Pancreas (tissue), 10 donors: Measurements from ENCODE around the gene AOC3. TPM values are rescaled to one million over a fixed set of nuclear protein-coding genes. Genes with fewer than 3 reads are reported as not detected.

Experiments used
- ATAC-seq, 4 donors: fragments of 200-7000 bp; cut with Tn5 transposase; one replicate each; pipeline versions ENCODE4 v1.8.0 to v1.9.1; 2020; ENCODE audit warnings: mild to moderate bottlenecking in 4 of 4, moderate library complexity in 4 of 4
- DNase-seq, 6 donors: peaks; one replicate each; pipeline ENCODE4 v3.0.0-alpha.2; 2020
- FAIRE-seq: peaks from 2 replicates; lab custom pipeline; 2012; peaks lifted over from hg19 to GRCh38; lab: Jason Lieb, UNC
- H3K27ac ChIP-seq, 4 donors: fragments of 200-600 bp; sonication (generic); 1 replicate in 3 of 4; 2 replicates in 1 of 4; pipeline versions ENCODE4 v1.5.0 to v1.8.0; 2020
- H3K27me3 ChIP-seq, 4 donors: fragments of 200-600 bp; one replicate each; pipeline ENCODE4 v1.8.0; 2021
- H3K36me3 ChIP-seq, 3 donors: fragments of 200-600 bp; sonication (generic) in 1 of 3; one replicate each; pipeline versions ENCODE4 v1.5.0 to v1.8.0; 2020 to 2021
- H3K4me1 ChIP-seq, 3 donors: fragments of 200-600 bp; one replicate each; pipeline ENCODE4 v1.8.0; 2021
- H3K4me3 ChIP-seq, 4 donors: fragments of 200-600 bp; sonication (generic) in 2 of 4; one replicate each; pipeline versions ENCODE4 v1.5.0 to v1.8.0; 2020 to 2021
- H3K9me3 ChIP-seq, 4 donors: fragments of 200-600 bp; one replicate each; pipeline ENCODE4 v1.8.0; 2021
- WGBS, 2 donors: extraction: QIAGEN DNeasy Blood & Tissue Kit; methylation state at CpG; one replicate each; pipeline ENCODE4 v1.1.7; 2013; 5-methylcytosine and 5-hydroxymethylcytosine counted together
- intact Hi-C, 3 donors: fragments of 100-400 bp; cut with DNase I; formaldehyde crosslinking; loops; one replicate each; pipeline versions ENCODE4 v1.11.1 to v1.14.2; 2022
- microRNA-seq, 2 donors: library from miRNA; unstranded; fragments of <30 nt; microRNA quantifications; one replicate each; pipeline versions ENCODE4 to v1.1.0, GENCODE V29; 2019 to 2020
- polyA plus RNA-seq, 2 donors: library from polyadenylated mRNA; stranded (reverse); fragments of 200-250 nt; gene quantifications; one replicate each; pipeline ENCODE4 v1.2.3, GENCODE V29; 2013
- total RNA-seq, 6 donors: library from RNA; stranded (reverse); fragmentation: NEBNext Ultra II Directional in 4 of 6; extraction: Animal tissue kit (Norgen Biotek cat#: 25700) in 4 of 6; gene quantifications; one replicate each; pipeline versions ENCODE4 v1.2.1 to v1.2.4, GENCODE V29; 2021 to 2023
- TF ChIP-seq, protein P1 (sequence below), 4 donors: fragments of 200-600 bp; sonication (generic) in 3 of 4; IDR thresholded peaks; one replicate each; pipeline versions ENCODE4 v1.5.0 to v1.8.0; 2021; ENCODE audit warnings: antibody characterized with exemption in 4 of 4
- donor health status: healthy with polysubstance abuse.
- donor health status: DM: no; HTN: no; CAD: no; lungs with moderate emphysema.
- donor health status: DM: no; HTN: no; CAD: no.
- donor health status: control.
- donor health status: control.
- donor health status: Bipolar disorder and iron deficiency.
- donor health status: DM: yes; HTN: yes; CAD: no.
- donor health status: DM: no; HTN: no; CAD: no.
- donor health status: DM: no; HTN: no; CAD: no.
- donor health status: DM: yes; HTN: yes; CAD: no.

Gene AOC3
- total and polyA plus RNA-seq, 8 donors = 1.9 to 11.3 (median 7.4) TPM

- no peak overlapping the region for H3K4me3 ChIP-seq
- 78 to 88% methylated on average over 8 of the region's 8 CpGs for WGBS, 2 donors
- peaks cover 4 to 6% (median 4%) of the 10 kb centered on the region in 3 donors for H3K4me1 ChIP-seq
- intact Hi-C loops = no loop called here
- no peak for FAIRE-seq
- no peak for DNase-seq
- no peaks in the 10 kb centered on the region for H3K27me3 ChIP-seq
- H3K9me3 ChIP-seq = no peaks in the 10 kb centered on the region
- no peak for ATAC-seq
- TF ChIP-seq, protein P1, sequence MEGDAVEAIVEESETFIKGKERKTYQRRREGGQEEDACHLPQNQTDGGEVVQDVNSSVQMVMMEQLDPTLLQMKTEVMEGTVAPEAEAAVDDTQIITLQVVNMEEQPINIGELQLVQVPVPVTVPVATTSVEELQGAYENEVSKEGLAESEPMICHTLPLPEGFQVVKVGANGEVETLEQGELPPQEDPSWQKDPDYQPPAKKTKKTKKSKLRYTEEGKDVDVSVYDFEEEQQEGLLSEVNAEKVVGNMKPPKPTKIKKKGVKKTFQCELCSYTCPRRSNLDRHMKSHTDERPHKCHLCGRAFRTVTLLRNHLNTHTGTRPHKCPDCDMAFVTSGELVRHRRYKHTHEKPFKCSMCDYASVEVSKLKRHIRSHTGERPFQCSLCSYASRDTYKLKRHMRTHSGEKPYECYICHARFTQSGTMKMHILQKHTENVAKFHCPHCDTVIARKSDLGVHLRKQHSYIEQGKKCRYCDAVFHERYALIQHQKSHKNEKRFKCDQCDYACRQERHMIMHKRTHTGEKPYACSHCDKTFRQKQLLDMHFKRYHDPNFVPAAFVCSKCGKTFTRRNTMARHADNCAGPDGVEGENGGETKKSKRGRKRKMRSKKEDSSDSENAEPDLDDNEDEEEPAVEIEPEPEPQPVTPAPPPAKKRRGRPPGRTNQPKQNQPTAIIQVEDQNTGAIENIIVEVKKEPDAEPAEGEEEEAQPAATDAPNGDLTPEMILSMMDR (IDR thresholded peaks at IDR 0.05) = no peak
- no peak overlapping the region for H3K27ac ChIP-seq
- no peaks in the 10 kb centered on the region for H3K36me3 ChIP-seq
Measured at GRCh38 chr17:42906772-42907446, 55.9 kb downstream of the AOC3 start.

Small RNAs within 50 kb of the gene (microRNA-seq; reads per million reads assigned to microRNA genes)
- gene MIR6781 = 0 reads per million in 2 donors

Other genes with a start within 250 kb of the AOC3 start
- gene RETREG3, start 241.8 kb upstream of the AOC3 start, total RNA-seq = 10 to 100 TPM; 39.3 to 78.0 (median 47.0) TPM
- 10 to 100 TPM; 28.8 to 35.5 TPM for gene RETREG3, start 241.8 kb upstream of the AOC3 start, polyA plus RNA-seq
- gene TUBG1, start 241.5 kb upstream of the AOC3 start, total RNA-seq = 10 to 100 TPM; 10.5 to 79.9 (median 22.2) TPM
- 10 to 100 TPM; 23.5 to 29.1 TPM for gene TUBG1, start 241.5 kb upstream of the AOC3 start, polyA plus RNA-seq
- 10 to 100 TPM; 10.9 to 43.4 (median 19.8) TPM for gene TUBG2, start 191.9 kb upstream of the AOC3 start, total RNA-seq
- 10 to 100 TPM; 48.2 to 90.5 TPM for gene TUBG2, start 191.9 kb upstream of the AOC3 start, polyA plus RNA-seq
- 10 to 100 TPM; 24.7 to 90.6 (median 33.3) TPM for gene PLEKHH3, start 174.2 kb upstream of the AOC3 start, total RNA-seq
- 100 to 1,000 TPM; 148 to 215 TPM for gene PLEKHH3, start 174.2 kb upstream of the AOC3 start, polyA plus RNA-seq
- gene CCR10, start 169.4 kb upstream of the AOC3 start, total RNA-seq = 1 to 10 TPM in 1 of 6 donors, under 1 TPM in 5; 0.09 to 1.0 (median 0.49) TPM
- 1 to 10 TPM in 1 of 2 donors, under 1 TPM in 1; 0.91 to 1.1 TPM for gene CCR10, start 169.4 kb upstream of the AOC3 start, polyA plus RNA-seq
- gene CNTNAP1, start 168.7 kb upstream of the AOC3 start, total RNA-seq = 10 to 100 TPM in 1 of 6 donors, 1 to 10 TPM in 5; 3.1 to 10.4 (median 5.4) TPM
- 10 to 100 TPM in 1 of 2 donors, 1 to 10 TPM in 1; 8.1 to 20.0 TPM for gene CNTNAP1, start 168.7 kb upstream of the AOC3 start, polyA plus RNA-seq
- 10 to 100 TPM in 5 of 6 donors, 1 to 10 TPM in 1; 8.8 to 25.4 (median 14.6) TPM for gene EZH1, start 106.2 kb upstream of the AOC3 start, total RNA-seq
- gene EZH1, start 106.2 kb upstream of the AOC3 start, polyA plus RNA-seq = 10 to 100 TPM; 16.3 to 23.3 TPM
- gene RAMP2, start 90.0 kb upstream of the AOC3 start, total RNA-seq = 1 to 10 TPM; 2.4 to 9.2 (median 4.7) TPM
- gene RAMP2, start 90.0 kb upstream of the AOC3 start, polyA plus RNA-seq = 10 to 100 TPM; 15.9 to 26.5 TPM
- gene VPS25, start 77.8 kb upstream of the AOC3 start, total RNA-seq = 10 to 100 TPM; 18.1 to 30.7 (median 26.0) TPM
- gene VPS25, start 77.8 kb upstream of the AOC3 start, polyA plus RNA-seq = 10 to 100 TPM; 24.6 to 46.9 TPM
- under 1 TPM; 0.19 to 0.87 (median 0.51) TPM for gene WNK4, start 70.6 kb upstream of the AOC3 start, total RNA-seq
- 1 to 10 TPM; 1.1 to 4.7 TPM for gene WNK4, start 70.6 kb upstream of the AOC3 start, polyA plus RNA-seq
- 10 to 100 TPM; 48.1 to 73.6 (median 64.7) TPM for gene COA3, start 52.5 kb upstream of the AOC3 start, total RNA-seq
- gene COA3, start 52.5 kb upstream of the AOC3 start, polyA plus RNA-seq = 100 to 1,000 TPM; 107 to 130 TPM
- under 1 TPM; 0.13 to 0.78 (median 0.55) TPM for gene CNTD1, start 52.3 kb upstream of the AOC3 start, total RNA-seq
- gene CNTD1, start 52.3 kb upstream of the AOC3 start, polyA plus RNA-seq = under 1 TPM; 0.19 to 0.47 TPM
- gene BECN1, start 26.9 kb upstream of the AOC3 start, total RNA-seq = 10 to 100 TPM; 35.2 to 49.7 (median 44.6) TPM
- gene BECN1, start 26.9 kb upstream of the AOC3 start, polyA plus RNA-seq = 10 to 100 TPM; 20.1 to 38.9 TPM
- 10 to 100 TPM; 25.8 to 51.6 (median 45.0) TPM for gene PSME3, start 17.8 kb upstream of the AOC3 start, total RNA-seq
- gene PSME3, start 17.8 kb upstream of the AOC3 start, polyA plus RNA-seq = 10 to 100 TPM; 17.8 to 27.7 TPM
- 1 to 10 TPM in 1 of 6 donors, under 1 TPM in 5; 0.37 to 1.7 (median 0.56) TPM for gene AOC2, start 6.6 kb upstream of the AOC3 start, total RNA-seq
- under 1 TPM; 0.77 to 0.87 TPM for gene AOC2, start 6.6 kb upstream of the AOC3 start, polyA plus RNA-seq
- gene G6PC1, start 49.6 kb downstream of the AOC3 start, total RNA-seq = under 1 TPM in 4 of 6 donors, not detected in 2; 0.17 to 0.72 (median 0.23) TPM
- under 1 TPM; 0.08 to 0.42 TPM for gene G6PC1, start 49.6 kb downstream of the AOC3 start, polyA plus RNA-seq
- 10 to 100 TPM; 20.4 to 31.5 (median 25.1) TPM for gene AARSD1, start 113.3 kb downstream of the AOC3 start, total RNA-seq
- gene AARSD1, start 113.3 kb downstream of the AOC3 start, polyA plus RNA-seq = 10 to 100 TPM; 75.3 to 89.1 TPM
- gene PTGES3L, start 128.9 kb downstream of the AOC3 start, total RNA-seq = under 1 TPM; 0.12 to 0.41 (median 0.23) TPM
- gene PTGES3L, start 128.9 kb downstream of the AOC3 start, polyA plus RNA-seq = 1 to 10 TPM in 1 of 2 donors, under 1 TPM in 1; 0.53 to 1.0 TPM
- gene RUNDC1, start 129.4 kb downstream of the AOC3 start, total RNA-seq = 10 to 100 TPM in 1 of 6 donors, 1 to 10 TPM in 5; 6.3 to 12.1 (median 7.9) TPM
- 1 to 10 TPM; 9.1 to 9.6 TPM for gene RUNDC1, start 129.4 kb downstream of the AOC3 start, polyA plus RNA-seq
- gene RPL27, start 147.2 kb downstream of the AOC3 start, total RNA-seq = 100 to 1,000 TPM; 284 to 613 (median 489) TPM
- 1,000 to 10,000 TPM; 1,179 to 1,185 TPM for gene RPL27, start 147.2 kb downstream of the AOC3 start, polyA plus RNA-seq
- 10 to 100 TPM in 2 of 6 donors, 1 to 10 TPM in 4; 6.0 to 19.9 (median 7.7) TPM for gene IFI35, start 155.6 kb downstream of the AOC3 start, total RNA-seq
- gene IFI35, start 155.6 kb downstream of the AOC3 start, polyA plus RNA-seq = 10 to 100 TPM; 20.2 to 23.9 TPM
- gene VAT1, start 171.2 kb downstream of the AOC3 start, total RNA-seq = 100 to 1,000 TPM in 1 of 6 donors, 10 to 100 TPM in 5; 65.8 to 132 (median 80.5) TPM
- 10 to 100 TPM; 47.9 to 51.8 TPM for gene VAT1, start 171.2 kb downstream of the AOC3 start, polyA plus RNA-seq
- under 1 TPM; 0.22 to 0.71 (median 0.57) TPM for gene RND2, start 174.0 kb downstream of the AOC3 start, total RNA-seq
- gene RND2, start 174.0 kb downstream of the AOC3 start, polyA plus RNA-seq = 1 to 10 TPM in 1 of 2 donors, under 1 TPM in 1; 0.46 to 1.1 TPM